HUES48 (cell line): ENCODE results near the gene SH3BP4.
A peak's percentile ranks its signal among the peaks of the same experiment; 100 is the strongest.

Source experiments
- H3K27ac ChIP-seq: one replicate; pipeline ENCODE4 v1.7.0; 2013; ENCODE audit warnings: low read depth, low read length, inconsistent platforms
- H3K27me3 ChIP-seq: 2 replicates; pipeline ENCODE4 v1.6.1; 2013; ENCODE audit warnings: mild to moderate bottlenecking, low read length; ENCODE audit not compliant: control insufficient read depth, insufficient read depth
- H3K36me3 ChIP-seq: 2 replicates; pipeline ENCODE4 v1.6.1; 2013; ENCODE audit warnings: low read length; ENCODE audit not compliant: control insufficient read depth, insufficient read depth
- H3K4me1 ChIP-seq: 2 replicates; pipeline ENCODE4 v1.6.1; 2013; ENCODE audit warnings: mild to moderate bottlenecking, low read length; ENCODE audit not compliant: control insufficient read depth, insufficient read depth
- H3K4me3 ChIP-seq: 2 replicates; pipeline ENCODE4 v1.5.1; 2013; ENCODE audit warnings: mild to moderate bottlenecking, low read depth, low read length
- H3K9ac ChIP-seq: 2 replicates; pipeline ENCODE4 v1.6.1; 2013; ENCODE audit warnings: mild to moderate bottlenecking, low read depth, low read length, moderate library complexity
- H3K9me3 ChIP-seq: 2 replicates; pipeline ENCODE4 v1.6.1; 2013; ENCODE audit warnings: low read length; ENCODE audit not compliant: control insufficient read depth, insufficient read depth

The SH3BP4 gene

DNA sequence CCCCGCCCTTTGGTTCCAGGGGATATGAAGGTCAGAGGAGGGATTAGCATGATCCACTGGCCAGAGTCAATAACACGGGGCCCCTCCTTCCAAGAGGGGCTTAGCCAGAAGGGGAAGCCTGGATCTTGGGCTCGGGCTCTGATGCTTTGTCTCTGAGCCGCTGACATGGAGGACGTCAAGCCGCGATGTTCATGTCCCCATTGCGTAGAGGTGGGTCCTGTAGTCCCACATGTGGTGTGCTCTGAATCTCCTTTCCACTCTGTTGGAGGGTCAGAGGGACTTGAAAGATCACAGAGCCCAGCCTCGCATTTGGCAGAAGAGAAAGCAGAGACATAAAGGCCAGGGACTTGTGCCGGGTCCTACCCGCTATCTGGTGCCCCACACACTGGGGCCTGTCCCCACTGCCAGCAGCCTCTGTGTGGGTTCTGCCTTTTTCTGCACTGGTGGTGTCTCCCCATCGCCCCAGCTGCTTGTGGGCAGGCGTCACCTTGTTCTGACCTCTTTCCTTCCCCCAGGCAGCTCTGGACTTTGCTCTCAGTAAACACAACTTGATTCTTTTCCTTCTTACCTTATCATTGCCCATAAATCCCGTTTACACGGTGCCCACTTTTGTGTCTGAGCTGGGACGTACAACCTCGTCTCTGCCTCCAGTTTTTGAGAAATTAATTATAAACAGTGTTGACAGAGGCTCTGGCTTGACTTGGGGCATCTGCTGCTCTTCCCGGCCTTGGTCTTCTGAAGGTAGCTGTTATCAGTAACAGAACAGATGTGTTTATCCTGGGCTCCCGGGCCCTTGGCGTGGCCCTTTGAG, 48.8 kb downstream of the SH3BP4 start:
- Histone ChIP-seq H3K27ac (peak overlapping the region; percentile 69), H3K36me3 (peaks cover 19% of the 10 kb centered on the region), H3K9me3 (no peaks in the 10 kb centered on the region), H3K27me3 (no peaks in the 10 kb centered on the region), H3K9ac (no peak overlapping the region), H3K4me3 (no peak overlapping the region), H3K4me1 (peaks cover 32% of the 10 kb centered on the region)

DNA sequence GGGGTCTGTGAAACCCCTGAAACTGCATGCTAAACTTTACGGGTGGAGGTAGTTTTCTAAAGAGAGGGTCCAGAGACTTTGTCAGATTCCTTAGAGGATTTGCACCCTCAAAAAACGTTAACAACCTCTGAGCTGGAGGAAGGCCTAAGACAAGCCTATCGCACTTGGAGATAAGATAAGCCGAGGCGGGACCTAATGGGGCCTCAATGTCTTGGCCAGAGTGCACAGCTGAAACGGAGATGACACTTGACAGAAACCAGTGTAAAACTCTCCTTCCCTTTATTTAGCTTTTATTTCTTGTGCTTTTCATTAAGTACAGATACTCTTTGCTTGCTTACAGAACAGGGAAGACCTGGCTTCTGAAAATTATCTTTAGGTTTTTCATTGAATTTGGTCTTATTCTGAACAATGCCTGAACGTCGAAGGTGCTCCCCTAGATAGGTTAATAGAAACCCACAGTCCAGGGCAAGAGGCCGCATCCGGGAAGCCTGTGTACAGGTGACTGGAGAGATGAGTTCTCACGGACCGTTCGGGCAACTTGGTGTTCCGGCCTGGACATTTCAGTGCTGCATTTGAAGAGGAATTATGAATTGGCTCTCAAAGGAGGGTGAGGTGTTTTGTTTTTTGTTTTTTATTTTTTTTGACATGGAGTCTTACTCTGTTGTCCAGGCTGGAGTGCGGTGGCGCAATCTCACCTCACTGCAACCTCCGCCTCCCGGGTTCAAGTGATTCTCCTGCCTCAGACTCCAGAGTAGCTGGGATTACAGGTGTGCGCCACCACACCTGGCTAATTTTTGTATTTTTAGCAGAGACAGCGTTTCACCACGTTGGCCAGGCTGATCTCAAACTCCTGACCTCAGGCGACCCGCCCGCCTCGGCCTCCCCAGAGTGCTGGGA, 49.7 kb downstream of the SH3BP4 start:
- peaks cover 32% of the 10 kb centered on the region for H3K4me1 ChIP-seq

GRCh38 chr2:235002198-235003095, 50.6 kb downstream of the SH3BP4 start:
- Histone ChIP-seq H3K9me3 (no peaks in the 10 kb centered on the region), H3K4me3 (no peak overlapping the region), H3K9ac (no peak overlapping the region), H3K36me3 (peaks cover 16% of the 10 kb centered on the region), H3K4me1 (peaks cover 24% of the 10 kb centered on the region), H3K27ac (no peak overlapping the region), H3K27me3 (no peaks in the 10 kb centered on the region)

More for the DNA sequence above, 49.7 kb downstream of the SH3BP4 start:
- Histone ChIP-seq H3K9ac (no peak overlapping the region), H3K27me3 (no peaks in the 10 kb centered on the region), H3K9me3 (no peaks in the 10 kb centered on the region), H3K36me3 (peaks cover 18% of the 10 kb centered on the region), H3K27ac (peak overlapping the region; percentile 69), H3K4me3 (no peak overlapping the region)

DNA sequence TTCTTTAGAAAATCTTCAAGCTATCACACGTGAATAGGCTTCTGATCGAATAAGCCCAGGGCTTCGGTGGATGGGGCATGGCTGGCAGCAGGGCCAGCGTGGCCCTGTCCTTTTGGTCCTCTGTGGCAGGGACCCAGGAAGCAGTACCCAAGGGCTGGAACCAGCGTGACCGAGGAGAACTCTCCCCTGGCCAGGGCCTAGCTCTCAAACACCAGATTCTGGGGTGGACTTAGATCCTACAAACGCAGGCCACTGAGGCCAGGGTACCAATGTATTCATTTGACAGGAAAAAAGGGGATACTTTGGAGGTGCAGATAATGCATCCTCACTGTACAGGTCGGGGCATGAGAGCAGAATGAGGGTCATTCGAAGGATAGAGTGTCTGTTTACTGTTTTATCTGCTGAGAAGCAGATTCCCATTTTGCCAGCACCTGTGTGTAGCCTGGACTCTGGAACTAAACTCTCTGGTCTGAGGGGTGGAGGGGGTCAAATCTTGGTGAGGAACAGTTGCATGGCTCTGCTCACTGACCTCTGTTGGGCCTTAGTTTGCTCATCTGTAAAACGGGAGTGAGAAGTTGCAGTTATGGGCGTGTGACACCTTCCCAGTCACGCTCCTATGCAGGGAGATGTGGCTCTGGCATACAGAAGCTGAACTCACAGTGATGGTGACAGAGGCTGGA, 51.4 kb downstream of the SH3BP4 start:
- H3K4me1 ChIP-seq = peaks cover 27% of the 10 kb centered on the region
- no peaks in the 10 kb centered on the region for H3K9me3 ChIP-seq
- H3K27me3 ChIP-seq = no peaks in the 10 kb centered on the region
- no peak overlapping the region for H3K9ac ChIP-seq
- peaks cover 14% of the 10 kb centered on the region; the same call in 1 of the 2 replicates for H3K36me3 ChIP-seq
- no peak overlapping the region for H3K27ac ChIP-seq
- H3K4me3 ChIP-seq = no peak overlapping the region

DNA sequence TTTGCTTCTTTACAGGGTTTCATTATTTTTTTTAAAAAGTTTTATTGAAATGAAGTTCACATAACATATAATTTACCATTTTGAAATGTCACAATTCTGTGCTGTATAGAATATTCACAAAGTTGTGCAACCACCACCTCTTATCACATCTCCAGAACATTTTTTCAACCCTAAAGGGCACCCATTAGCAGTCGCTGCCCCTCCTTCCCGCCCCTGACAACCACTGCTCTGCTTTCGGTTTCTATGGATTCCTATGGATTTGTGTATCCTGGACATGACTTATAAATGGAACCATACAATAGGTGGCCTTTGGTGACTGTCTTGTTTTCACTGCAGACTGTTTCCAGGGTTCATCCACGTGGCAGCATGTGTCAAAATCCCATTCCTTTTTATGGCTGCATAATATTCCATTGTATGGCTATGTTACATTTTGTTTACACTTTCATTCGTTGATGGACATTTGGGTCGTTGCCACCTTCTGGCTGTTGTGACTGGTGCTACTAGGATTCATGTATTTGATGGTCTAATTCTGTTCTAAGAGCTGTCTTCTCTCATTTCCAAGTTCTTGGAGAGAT, 52.6 kb downstream of the SH3BP4 start:
- peaks cover 27% of the 10 kb centered on the region for H3K4me1 ChIP-seq

DNA sequence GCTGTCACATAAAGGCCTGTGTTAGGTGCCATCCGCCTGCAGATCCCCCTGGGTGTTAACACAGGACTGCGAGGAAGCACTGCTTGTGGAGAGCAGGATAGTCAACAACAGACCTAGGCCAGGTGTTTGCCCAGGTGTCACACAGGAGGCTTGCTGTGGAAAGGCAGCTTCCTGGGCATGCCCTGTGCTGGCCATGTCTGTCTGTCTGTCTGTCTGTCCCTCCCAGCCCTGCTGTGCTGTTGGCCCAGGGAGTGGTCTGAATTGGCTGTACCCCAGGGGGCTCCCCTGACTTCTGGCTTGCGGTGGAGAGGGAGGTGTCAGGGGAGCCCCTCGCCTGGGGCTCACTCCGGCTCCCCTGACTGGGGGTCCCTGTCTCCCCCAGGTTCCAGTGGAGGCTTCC, 53.2 kb downstream of the SH3BP4 start:
- H3K36me3 ChIP-seq = peaks cover 5% of the 10 kb centered on the region; the same call in 1 of the 2 replicates
- peaks cover 27% of the 10 kb centered on the region for H3K4me1 ChIP-seq
- H3K27ac ChIP-seq = peak overlapping the region; percentile 76

More for the DNA sequence above, 52.6 kb downstream of the SH3BP4 start:
- no peak overlapping the region for H3K9ac ChIP-seq
- H3K36me3 ChIP-seq = peaks cover 9% of the 10 kb centered on the region; the same call in 1 of the 2 replicates
- no peaks in the 10 kb centered on the region for H3K9me3 ChIP-seq
- no peaks in the 10 kb centered on the region for H3K27me3 ChIP-seq
- no peak overlapping the region for H3K27ac ChIP-seq
- H3K4me3 ChIP-seq = no peak overlapping the region

DNA sequence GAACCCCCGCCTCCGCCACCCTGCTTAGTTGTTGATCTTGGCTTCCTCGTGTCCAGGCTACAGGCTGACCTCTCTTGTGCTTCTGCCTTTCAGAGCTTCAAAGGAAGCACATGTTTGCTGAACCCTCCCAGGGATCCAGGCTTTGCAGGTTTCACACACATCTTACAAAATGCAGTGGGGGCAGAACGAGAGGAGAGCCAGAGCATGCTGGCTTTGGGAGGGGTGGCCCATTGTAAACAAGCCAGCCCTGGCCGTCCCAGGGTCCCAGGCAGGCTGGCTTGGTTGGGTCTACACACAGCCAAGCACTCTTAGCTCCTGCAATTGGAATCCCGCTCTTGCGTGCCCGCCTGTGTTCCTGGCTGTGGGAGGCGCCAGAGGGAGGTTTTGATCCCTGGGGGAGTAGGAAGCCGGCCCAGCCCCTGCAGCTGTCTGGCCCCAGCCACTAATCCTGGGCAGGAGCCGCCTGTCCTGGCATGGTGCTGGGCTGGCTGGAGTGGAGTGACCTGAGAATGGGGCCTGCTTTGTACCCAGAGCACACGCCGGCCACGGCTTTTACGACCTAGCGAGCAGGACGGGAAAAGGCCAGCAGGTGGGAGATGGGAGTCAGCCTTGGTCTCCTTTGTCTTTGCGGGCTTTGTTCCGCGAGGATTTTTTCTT, 53.9 kb downstream of the SH3BP4 start:
- Histone ChIP-seq H3K4me3 (no peak overlapping the region), H3K27ac (peak overlapping the region; percentile 76), H3K36me3 (peaks cover under 1% of the 10 kb centered on the region; the same call in 1 of the 2 replicates), H3K4me1 (peaks cover 27% of the 10 kb centered on the region), H3K9me3 (no peaks in the 10 kb centered on the region), H3K27me3 (no peaks in the 10 kb centered on the region), H3K9ac (0 out of 2 replicates have a peak overlapping the region, but pooled peaks have one; percentile 19)

More for the DNA sequence above, 53.2 kb downstream of the SH3BP4 start:
- H3K9me3 ChIP-seq = no peaks in the 10 kb centered on the region
- H3K27me3 ChIP-seq = no peaks in the 10 kb centered on the region
- no peak overlapping the region for H3K4me3 ChIP-seq
- no peak overlapping the region for H3K9ac ChIP-seq

- Histone ChIP-seq H3K9ac (0 out of 2 replicates have a peak overlapping the region, but pooled peaks have one; percentile 19), H3K27me3 (no peaks in the 10 kb centered on the region), H3K36me3 (no peaks in the 10 kb centered on the region), H3K9me3 (no peaks in the 10 kb centered on the region), H3K27ac (peak overlapping the region; percentile 76), H3K4me1 (peaks cover 31% of the 10 kb centered on the region), H3K4me3 (no peak overlapping the region)
These were observed 54.6 kb downstream of the SH3BP4 start for GRCh38 chr2:235006461-235006860.

DNA sequence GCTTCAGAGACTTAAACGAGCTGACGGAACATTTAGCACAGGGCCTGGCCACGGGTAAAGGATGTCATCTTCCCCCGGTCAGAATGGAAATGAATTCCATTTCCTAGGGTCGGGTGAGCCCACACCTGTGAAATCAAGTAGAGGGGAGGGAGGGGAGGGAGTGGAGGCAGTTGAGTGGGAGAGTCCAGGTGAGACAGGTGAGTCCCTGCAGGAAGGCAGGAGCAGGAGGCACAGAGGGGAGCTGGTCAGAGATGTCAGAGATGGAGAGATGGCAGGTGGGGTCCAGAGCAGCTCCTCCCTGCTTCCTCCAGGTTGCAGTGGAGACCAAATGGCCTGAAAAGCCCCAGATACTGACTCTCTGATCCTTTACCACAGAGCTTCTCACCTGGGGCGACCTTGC, 55.2 kb downstream of the SH3BP4 start:
- Histone ChIP-seq H3K27ac (no peak overlapping the region), H3K27me3 (no peaks in the 10 kb centered on the region), H3K9ac (no peak overlapping the region), H3K36me3 (no peaks in the 10 kb centered on the region), H3K4me1 (peaks cover 37% of the 10 kb centered on the region), H3K9me3 (no peaks in the 10 kb centered on the region), H3K4me3 (no peak overlapping the region)
